Measurements from ENCODE around the gene MAP3K14. TPM values are rescaled to one million over a fixed set of nuclear protein-coding genes. Genes with fewer than 3 reads are reported as not detected.

The MAP3K14 gene
- total RNA-seq, 1 donor from 2014 or later: 9.9 TPM

- Histone ChIP-seq H3K27ac (no peak overlapping the region), H3K4me1 (no peaks in the 10 kb centered on the region), H3K27me3 (no peaks in the 10 kb centered on the region), H3K4me3 (no peak overlapping the region), H3K9me3 (no peaks in the 10 kb centered on the region), H3K36me3 (peaks cover 20% of the 10 kb centered on the region)
- intact Hi-C loops (cut with DNase I): no loop called here
- DNase-seq: peak; percentile 83
- ATAC-seq: peak; percentile 79
- TF ChIP-seq, protein P1, sequence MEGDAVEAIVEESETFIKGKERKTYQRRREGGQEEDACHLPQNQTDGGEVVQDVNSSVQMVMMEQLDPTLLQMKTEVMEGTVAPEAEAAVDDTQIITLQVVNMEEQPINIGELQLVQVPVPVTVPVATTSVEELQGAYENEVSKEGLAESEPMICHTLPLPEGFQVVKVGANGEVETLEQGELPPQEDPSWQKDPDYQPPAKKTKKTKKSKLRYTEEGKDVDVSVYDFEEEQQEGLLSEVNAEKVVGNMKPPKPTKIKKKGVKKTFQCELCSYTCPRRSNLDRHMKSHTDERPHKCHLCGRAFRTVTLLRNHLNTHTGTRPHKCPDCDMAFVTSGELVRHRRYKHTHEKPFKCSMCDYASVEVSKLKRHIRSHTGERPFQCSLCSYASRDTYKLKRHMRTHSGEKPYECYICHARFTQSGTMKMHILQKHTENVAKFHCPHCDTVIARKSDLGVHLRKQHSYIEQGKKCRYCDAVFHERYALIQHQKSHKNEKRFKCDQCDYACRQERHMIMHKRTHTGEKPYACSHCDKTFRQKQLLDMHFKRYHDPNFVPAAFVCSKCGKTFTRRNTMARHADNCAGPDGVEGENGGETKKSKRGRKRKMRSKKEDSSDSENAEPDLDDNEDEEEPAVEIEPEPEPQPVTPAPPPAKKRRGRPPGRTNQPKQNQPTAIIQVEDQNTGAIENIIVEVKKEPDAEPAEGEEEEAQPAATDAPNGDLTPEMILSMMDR (IDR thresholded peaks at IDR 0.05): peak; percentile 81
These were observed 81.2 kb downstream of the MAP3K14 start for GRCh38 chr17:45235416-45236281.

- ATAC-seq (no peak), DNase-seq (no peak)
- Histone ChIP-seq H3K27ac (no peak overlapping the region), H3K9me3 (no peaks in the 10 kb centered on the region), H3K27me3 (no peaks in the 10 kb centered on the region), H3K36me3 (peaks cover 16% of the 10 kb centered on the region), H3K4me1 (peaks cover 6% of the 10 kb centered on the region), H3K4me3 (no peak overlapping the region)
- intact Hi-C loops (cut with DNase I): no loop called here
- TF ChIP-seq, protein P1 (IDR thresholded peaks at IDR 0.05): peak; percentile 18
These were observed 82.0 kb downstream of the MAP3K14 start for GRCh38 chr17:45234641-45235415.

GRCh38 chr17:45233423-45233924 lies 83.3 kb downstream of the MAP3K14 start:
- intact Hi-C loops (cut with DNase I): no loop called here
- no peak overlapping the region for H3K27ac ChIP-seq
- no peak for DNase-seq
- TF ChIP-seq, protein P1 (IDR thresholded peaks at IDR 0.05): no peak
- no peak for ATAC-seq
- no peak overlapping the region for H3K4me3 ChIP-seq
- no peaks in the 10 kb centered on the region for H3K9me3 ChIP-seq
- H3K36me3 ChIP-seq: peaks cover 8% of the 10 kb centered on the region
- peaks cover 20% of the 10 kb centered on the region for H3K4me1 ChIP-seq
- no peaks in the 10 kb centered on the region for H3K27me3 ChIP-seq

DNA sequence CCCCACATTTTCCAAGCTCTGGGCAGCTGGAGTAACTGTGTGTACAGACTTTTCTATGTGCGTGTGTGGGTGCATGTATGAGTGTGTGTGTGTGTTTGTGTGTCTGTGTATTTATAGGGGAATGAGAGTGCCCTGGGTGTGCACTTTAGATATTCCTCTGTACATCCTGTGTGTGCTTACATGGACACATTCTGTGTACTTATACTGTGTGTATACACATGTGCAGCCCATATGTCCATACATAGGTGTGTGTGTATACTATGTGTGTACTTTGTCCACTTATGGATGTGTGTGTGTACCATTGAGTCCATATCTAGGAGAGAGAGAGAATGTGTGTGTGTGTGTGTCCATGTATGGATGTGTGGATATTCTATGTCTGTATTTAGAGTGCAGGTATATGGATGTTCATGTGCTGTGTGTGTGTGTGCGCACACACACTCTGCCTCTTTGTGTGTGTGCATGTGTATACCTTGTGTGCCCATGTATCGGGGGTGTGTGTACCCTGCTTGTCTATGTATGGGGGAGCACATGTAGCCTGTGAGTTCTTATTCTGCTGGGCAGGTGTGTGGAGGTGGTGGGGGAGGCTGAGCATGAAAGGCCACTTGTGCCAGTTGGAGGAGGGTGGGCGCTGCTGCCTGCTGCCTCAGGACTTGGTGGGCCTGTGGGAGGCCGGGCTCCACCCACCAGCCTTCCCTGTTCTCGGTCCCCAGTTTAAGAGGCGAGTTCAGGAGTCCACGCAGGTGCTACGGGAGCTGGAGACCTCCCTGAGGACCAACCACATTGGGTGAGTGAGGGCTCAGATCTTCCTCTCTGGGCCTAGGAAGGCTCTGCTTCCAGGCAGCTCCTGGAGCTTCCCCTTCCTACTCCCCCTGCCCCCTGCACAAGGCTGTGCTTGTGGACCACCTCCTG lies 84.1 kb downstream of the MAP3K14 start:
- DNase-seq: no peak
- peaks cover 6% of the 10 kb centered on the region for H3K36me3 ChIP-seq
- peaks cover 27% of the 10 kb centered on the region for H3K4me1 ChIP-seq
- no peak for ATAC-seq
- H3K27ac ChIP-seq: no peak overlapping the region
- H3K27me3 ChIP-seq: no peaks in the 10 kb centered on the region
- H3K9me3 ChIP-seq: no peaks in the 10 kb centered on the region
- H3K4me3 ChIP-seq: no peak overlapping the region
- intact Hi-C loops (cut with DNase I): no loop called here
- TF ChIP-seq, protein P1 (IDR thresholded peaks at IDR 0.05): no peak

GRCh38 chr17:45231481-45232116 lies 85.2 kb downstream of the MAP3K14 start:
- intact Hi-C loops (cut with DNase I): no loop called here
- Histone ChIP-seq H3K4me1 (peaks cover 37% of the 10 kb centered on the region), H3K36me3 (peaks cover 6% of the 10 kb centered on the region), H3K4me3 (no peak overlapping the region), H3K27me3 (no peaks in the 10 kb centered on the region), H3K9me3 (no peaks in the 10 kb centered on the region), H3K27ac (no peak overlapping the region)
- DNase-seq: no peak
- peak; percentile 18 for ATAC-seq
- TF ChIP-seq, protein P1 (IDR thresholded peaks at IDR 0.05): peak; percentile 33

Data from upper lobe of right lung (tissue), 1 donor.